ENCODE data around the gene ATP6V0C.
"Not testable (repeated sequence)": the region's sequence is repeated elsewhere in the genome, so short reads cannot be mapped to it uniquely, and the experiment has no call there.

GRCh38 chr16:2560131-2560797, 46.5 kb downstream of the ATP6V0C start:
- not testable (repeated sequence) for TF ChIP-seq CTCF (IDR thresholded peaks at IDR 0.05; ENCODE audit: low read depth, low read length, missing input control); MAX (IDR thresholded peaks at IDR 0.05); EGR1 (IDR thresholded peaks at IDR 0.05; ENCODE audit: low read depth in 2 of 2); TAF1 (conservative IDR thresholded peaks at IDR 0.05)

All from liver (tissue), 3 donors.